CD4-positive, alpha-beta T cell treated with Interleukin-6 at 100 ng/mL for 8 hours (primary cell): ENCODE data around the gene ATAD3C.
"Not testable (repeated sequence)": the region's sequence is repeated elsewhere in the genome, so short reads cannot be mapped to it uniquely, and the experiment has no call there.

Experiments used
- DNase-seq: peaks from one replicate; pipeline ENCODE4 v3.0.0-alpha.2; 2020; ENCODE audit warnings: mixed read lengths, low spot score

ATAD3C gene

GRCh38 chr1:1472053-1472876 lies 22.8 kb downstream of the ATAD3C start:
- not testable (repeated sequence) for DNase-seq

- DNase-seq = not testable (repeated sequence)
These were observed 26.5 kb downstream of the ATAD3C start for GRCh38 chr1:1476011-1476410.

- no peak for DNase-seq
These were observed 27.7 kb downstream of the ATAD3C start for GRCh38 chr1:1477206-1477605.

- no peak for DNase-seq
These were observed 30.3 kb downstream of the ATAD3C start for GRCh38 chr1:1479547-1480487.

GRCh38 chr1:1480488-1480867 lies 31.0 kb downstream of the ATAD3C start:
- not testable (repeated sequence) for DNase-seq

- DNase-seq = not testable (repeated sequence)
These were observed 32.3 kb downstream of the ATAD3C start for GRCh38 chr1:1481811-1482210.

- DNase-seq = no peak
These were observed 33.4 kb downstream of the ATAD3C start for GRCh38 chr1:1482856-1483255.

- no peak for DNase-seq
These were observed 34.2 kb downstream of the ATAD3C start for GRCh38 chr1:1483714-1484113.

- DNase-seq = not testable (repeated sequence)
These were observed 35.7 kb downstream of the ATAD3C start for GRCh38 chr1:1484976-1485750.

- not testable (repeated sequence) for DNase-seq
These were observed 36.3 kb downstream of the ATAD3C start for GRCh38 chr1:1485755-1486317.

- no peak for DNase-seq
These were observed 38.2 kb downstream of the ATAD3C start for GRCh38 chr1:1487701-1488100.

- DNase-seq = no peak
These were observed 39.7 kb downstream of the ATAD3C start for GRCh38 chr1:1489231-1489630.

GRCh38 chr1:1489861-1490260 lies 40.4 kb downstream of the ATAD3C start:
- DNase-seq = no peak

GRCh38 chr1:1490633-1491230 lies 41.2 kb downstream of the ATAD3C start:
- no peak for DNase-seq

GRCh38 chr1:1491601-1492000 lies 42.1 kb downstream of the ATAD3C start:
- DNase-seq = no peak

- not testable (repeated sequence) for DNase-seq
These were observed 44.8 kb downstream of the ATAD3C start for GRCh38 chr1:1494311-1494710.

GRCh38 chr1:1495461-1495975 lies 46.0 kb downstream of the ATAD3C start:
- not testable (repeated sequence) for DNase-seq

- peak; percentile 59 for DNase-seq
These were observed 55.4 kb downstream of the ATAD3C start for GRCh38 chr1:1504777-1505365.

- DNase-seq = not testable (repeated sequence)
These were observed 55.9 kb downstream of the ATAD3C start for GRCh38 chr1:1505366-1505798.

GRCh38 chr1:1505801-1506200 lies 56.3 kb downstream of the ATAD3C start:
- not testable (repeated sequence) for DNase-seq

GRCh38 chr1:1507305-1507704 lies 57.8 kb downstream of the ATAD3C start:
- DNase-seq = no peak
